Activated naive CD8-positive, alpha-beta T cell treated with anti-CD3 and anti-CD28 coated beads, Interleukin-2, amount 50 U/mL, for 24 hours (primary cell): Measurements from ENCODE around the gene ZC3H6.
A peak's percentile ranks its signal among the peaks of the same experiment; 100 is the strongest.
"Not testable (repeated sequence)": the region's sequence is repeated elsewhere in the genome, so short reads cannot be mapped to it uniquely, and the experiment has no call there.

Experiments used
- ATAC-seq: fragments of 150-1000 bp; cut with Tn5 transposase; one replicate; pipeline ENCODE4 v1.10.0; 2021
- DNase-seq: peaks from one replicate; pipeline ENCODE4 v3.0.0; 2021
- H3K27ac Mint-ChIP-seq: one replicate; pipeline ENCODE4 v1.8.0; 2021; ENCODE audit warnings: mild to moderate bottlenecking, mixed read lengths
- H3K27me3 Mint-ChIP-seq: one replicate; pipeline ENCODE4 v1.8.0; 2021; ENCODE audit warnings: mixed read lengths
- H3K36me3 Mint-ChIP-seq: one replicate; pipeline ENCODE4 v1.8.0; 2021; ENCODE audit warnings: low read depth, mixed read lengths
- H3K4me1 Mint-ChIP-seq: one replicate; pipeline ENCODE4 v1.8.0; 2021; ENCODE audit warnings: mixed read lengths
- H3K4me3 Mint-ChIP-seq: one replicate; pipeline ENCODE4 v1.8.0; 2021; ENCODE audit warnings: mild to moderate bottlenecking, moderate library complexity, mixed read lengths
- H3K9me3 Mint-ChIP-seq: one replicate; pipeline ENCODE4 v1.8.0; 2021; ENCODE audit warnings: mixed read lengths

ZC3H6 gene

DNA sequence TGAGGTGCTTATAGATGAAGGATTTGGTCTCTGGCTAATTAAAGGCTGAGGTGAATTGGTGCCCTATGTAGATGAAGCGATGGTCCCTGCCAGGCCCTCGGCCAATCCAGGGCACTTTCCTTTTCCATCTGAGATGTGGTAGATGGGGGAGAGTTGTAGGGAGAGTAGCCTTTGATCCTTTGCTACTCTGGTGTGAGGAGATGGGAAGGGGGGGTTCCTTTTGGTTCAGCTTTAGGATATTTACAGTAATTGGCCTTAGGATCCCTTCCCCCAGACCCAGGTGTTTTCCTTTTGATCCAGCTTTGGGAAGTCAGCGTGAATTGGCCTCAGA is 15.1 kb upstream of the ZC3H6 start:
- Mint-ChIP-seq H3K4me1 (peaks cover 19% of the 10 kb centered on the region), H3K27ac (no peak overlapping the region), H3K9me3 (peaks cover 3% of the 10 kb centered on the region), H3K36me3 (no peaks in the 10 kb centered on the region), H3K27me3 (no peaks in the 10 kb centered on the region), H3K4me3 (no peak overlapping the region)
- ATAC-seq (no peak), DNase-seq (no peak)

DNA sequence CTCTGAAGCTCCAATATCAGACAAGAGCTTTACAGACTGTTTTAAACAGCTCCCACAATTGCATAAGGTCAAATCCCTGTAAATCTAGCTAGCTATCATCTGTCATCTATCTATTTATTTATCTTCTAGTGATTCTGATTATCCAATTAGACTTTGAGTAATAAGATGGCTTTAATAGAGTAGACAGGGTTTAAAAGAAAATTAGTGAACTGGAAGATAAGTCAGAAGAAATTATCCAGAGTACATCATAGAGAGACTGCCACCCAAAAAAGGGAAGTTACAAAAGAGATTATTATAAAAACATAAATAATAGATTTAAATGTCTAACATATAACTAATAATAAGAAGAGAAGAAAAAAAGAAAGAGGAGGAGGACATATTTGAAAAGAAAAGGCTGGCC is 12.5 kb upstream of the ZC3H6 start:
- Mint-ChIP-seq H3K36me3 (no peaks in the 10 kb centered on the region), H3K27ac (no peak overlapping the region), H3K9me3 (peaks cover 3% of the 10 kb centered on the region), H3K27me3 (no peaks in the 10 kb centered on the region), H3K4me3 (no peak overlapping the region), H3K4me1 (peaks cover 4% of the 10 kb centered on the region)
- ATAC-seq (no peak), DNase-seq (no peak)

DNA sequence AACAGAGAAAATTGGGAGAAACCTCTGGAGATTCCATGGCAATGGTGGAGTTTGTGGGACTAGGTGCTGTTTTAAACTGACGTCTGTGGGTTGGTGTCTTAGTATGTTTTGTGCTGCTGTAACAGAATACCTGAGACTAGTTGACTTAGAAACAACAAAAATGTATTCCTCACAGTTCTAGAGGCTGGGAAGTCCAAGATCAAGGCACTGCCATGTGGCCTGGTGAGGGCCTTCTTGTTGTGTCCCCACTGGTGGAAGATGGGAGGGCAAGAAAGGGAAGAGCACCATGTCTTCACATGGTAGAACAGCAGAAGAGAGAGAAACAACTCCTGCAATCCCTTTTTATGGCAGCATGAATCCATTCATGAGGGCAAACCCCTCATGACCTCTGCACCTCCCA is 6.8 kb upstream of the ZC3H6 start:
- H3K9me3 Mint-ChIP-seq, result peaks cover 8% of the 10 kb centered on the region
- no peaks in the 10 kb centered on the region for H3K36me3 Mint-ChIP-seq
- no peaks in the 10 kb centered on the region for H3K27me3 Mint-ChIP-seq
- DNase-seq, result no peak
- H3K27ac Mint-ChIP-seq, result no peak overlapping the region
- ATAC-seq, result no peak
- H3K4me1 Mint-ChIP-seq, result no peaks in the 10 kb centered on the region
- no peak overlapping the region for H3K4me3 Mint-ChIP-seq

DNA sequence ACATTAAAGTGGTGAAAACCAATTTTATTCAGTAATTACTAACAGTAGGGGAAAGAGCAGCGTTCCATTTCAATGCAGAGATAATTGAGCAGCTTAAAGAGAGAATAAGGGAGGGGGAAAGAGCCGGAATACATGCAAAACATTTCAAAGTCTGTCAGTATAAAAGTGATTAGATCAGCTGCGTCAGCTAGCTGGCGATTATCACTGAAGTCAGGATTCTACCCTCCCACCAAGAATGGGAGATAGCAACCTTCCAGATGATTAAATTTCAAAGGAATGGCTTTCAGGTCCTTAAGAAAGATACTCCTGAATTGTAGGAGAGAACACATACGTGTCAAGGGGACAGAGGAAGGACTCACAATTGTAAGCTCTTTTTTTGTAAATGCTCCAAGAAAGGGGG is 2.7 kb upstream of the ZC3H6 start:
- ATAC-seq (no peak), DNase-seq (no peak)
- Mint-ChIP-seq H3K4me1 (peaks cover 12% of the 10 kb centered on the region), H3K9me3 (peaks cover 8% of the 10 kb centered on the region), H3K27me3 (no peaks in the 10 kb centered on the region), H3K4me3 (no peak overlapping the region), H3K36me3 (no peaks in the 10 kb centered on the region), H3K27ac (no peak overlapping the region)

DNA sequence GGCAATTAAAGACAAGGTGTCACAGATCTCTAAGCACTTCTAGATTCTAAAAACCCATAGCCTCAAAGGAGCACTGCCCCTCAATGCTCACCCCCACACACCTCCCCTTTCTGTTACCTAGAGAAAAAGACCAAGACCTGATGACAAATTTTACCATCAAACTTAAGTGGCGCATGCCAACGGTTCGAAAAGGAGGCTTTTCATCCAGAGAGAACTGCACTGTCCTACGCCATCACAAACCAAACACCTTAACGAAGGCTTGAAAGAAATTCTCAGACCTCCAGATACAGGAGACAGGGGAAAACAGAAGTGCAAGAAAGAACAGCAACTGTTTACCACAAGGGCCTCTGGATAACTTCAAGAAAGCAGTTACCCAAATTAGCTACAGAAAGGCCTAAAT is 2.0 kb upstream of the ZC3H6 start:
- Mint-ChIP-seq H3K4me3 (peak overlapping the region; percentile 13), H3K27ac (no peak overlapping the region), H3K36me3 (no peaks in the 10 kb centered on the region), H3K4me1 (peaks cover 14% of the 10 kb centered on the region), H3K9me3 (peaks cover 5% of the 10 kb centered on the region), H3K27me3 (no peaks in the 10 kb centered on the region)
- no peak for DNase-seq
- no peak for ATAC-seq

DNA sequence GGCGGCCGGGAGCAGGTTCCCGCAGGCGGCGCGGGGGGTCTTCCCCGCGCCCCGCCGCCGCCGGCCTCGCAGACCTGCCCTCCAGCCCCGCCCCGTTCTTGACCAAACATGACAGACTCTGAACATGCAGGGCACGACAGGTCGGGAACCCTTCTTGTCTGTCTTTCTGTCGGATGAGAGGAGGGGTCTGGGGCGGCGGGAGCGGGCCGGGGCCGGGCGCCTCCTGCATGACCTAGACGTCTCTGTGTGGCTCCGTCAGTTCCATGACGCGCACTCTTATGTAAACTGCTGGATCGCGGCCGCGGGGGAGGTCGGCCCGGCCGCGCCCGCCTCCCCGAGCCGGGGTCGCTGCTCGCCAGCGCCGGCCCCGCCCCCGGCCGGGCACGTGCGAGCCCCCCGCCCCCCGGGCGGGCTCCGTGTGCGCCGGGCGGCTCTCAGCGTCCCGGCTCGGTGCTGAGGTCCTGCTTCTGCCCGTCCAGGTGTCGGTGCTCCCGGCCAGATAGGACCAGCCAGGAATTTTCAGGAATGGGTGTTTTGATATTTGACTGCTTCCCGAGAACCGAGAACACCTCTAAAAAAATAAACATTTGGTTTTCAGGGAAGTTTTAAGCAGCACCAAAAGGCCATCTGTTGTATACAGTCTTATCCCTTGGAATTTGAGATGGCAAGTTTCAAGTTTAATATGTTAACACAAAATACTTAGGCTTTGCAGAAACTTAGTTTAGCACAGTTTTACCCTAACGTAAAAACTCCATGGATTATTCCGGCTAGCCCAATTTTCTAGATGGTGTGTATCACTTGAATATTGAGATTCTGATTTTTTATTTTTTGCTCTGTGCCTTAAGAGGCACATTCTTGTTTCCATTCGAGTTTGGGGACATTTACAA is 733 bp downstream of the ZC3H6 start:
- peak; percentile 80 for ATAC-seq
- H3K36me3 Mint-ChIP-seq, result no peaks in the 10 kb centered on the region
- H3K9me3 Mint-ChIP-seq, result no peaks in the 10 kb centered on the region
- peaks cover 29% of the 10 kb centered on the region for H3K4me1 Mint-ChIP-seq
- DNase-seq, result peak; percentile 82
- no peaks in the 10 kb centered on the region for H3K27me3 Mint-ChIP-seq
- H3K4me3 Mint-ChIP-seq, result peak overlapping the region; percentile 88
- peak overlapping the region; percentile 95 for H3K27ac Mint-ChIP-seq

DNA sequence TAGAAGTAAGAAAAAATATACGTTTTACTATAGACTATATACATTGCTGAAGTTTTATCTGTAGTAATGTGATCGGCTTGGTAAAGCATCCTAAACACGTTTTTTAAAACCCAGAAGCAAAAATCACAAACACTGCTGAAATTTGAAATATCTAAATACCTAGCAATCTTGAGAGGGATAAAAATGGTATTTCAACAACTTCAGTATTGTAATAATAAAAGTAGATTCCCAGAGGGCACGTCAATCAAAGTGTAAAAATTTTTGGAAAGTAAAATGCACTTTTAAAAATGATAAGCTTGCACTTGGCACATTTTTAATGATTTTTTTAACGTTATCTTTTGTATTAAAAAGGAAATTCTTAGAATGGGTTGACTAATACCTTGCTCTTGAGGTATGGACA is 1.6 kb downstream of the ZC3H6 start:
- no peak for ATAC-seq

DNA sequence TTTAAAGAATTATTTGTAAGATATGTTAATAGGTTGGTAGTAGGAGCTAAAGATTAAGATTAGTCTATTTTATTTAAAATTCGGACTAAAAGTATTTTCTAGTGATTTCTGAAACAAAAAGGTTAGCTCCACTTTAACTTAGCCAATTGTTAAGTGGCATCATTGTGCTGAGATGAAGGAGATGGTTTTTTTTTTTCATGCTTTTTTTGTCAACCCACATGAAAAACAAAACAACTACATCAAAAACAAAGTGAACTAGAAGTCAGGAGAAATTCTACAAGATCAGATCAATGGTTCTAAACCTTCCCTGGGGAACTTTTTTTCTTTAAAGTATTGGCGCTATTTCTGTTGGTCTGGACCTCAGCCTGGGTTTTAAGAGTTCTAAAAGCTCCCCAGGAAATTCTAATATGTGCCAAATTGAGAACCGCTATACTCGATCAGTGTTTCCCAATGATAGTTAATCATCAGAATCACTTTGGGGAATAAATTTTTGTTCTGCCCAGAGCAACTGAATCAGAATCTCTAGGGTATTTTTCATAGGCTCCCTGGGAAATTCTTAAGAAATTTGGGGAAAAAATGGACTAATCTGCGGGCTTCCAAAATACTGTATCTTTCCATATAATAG is 2.3 kb downstream of the ZC3H6 start:
- H3K27me3 Mint-ChIP-seq, result no peaks in the 10 kb centered on the region
- DNase-seq (no peak), ATAC-seq (no peak)
- no peaks in the 10 kb centered on the region for H3K36me3 Mint-ChIP-seq
- H3K4me1 Mint-ChIP-seq, result peaks cover 37% of the 10 kb centered on the region
- H3K4me3 Mint-ChIP-seq, result peak overlapping the region; percentile 88
- H3K9me3 Mint-ChIP-seq, result no peaks in the 10 kb centered on the region
- H3K27ac Mint-ChIP-seq, result no peak overlapping the region

More for the DNA sequence above, 1.6 kb downstream of the ZC3H6 start:
- H3K27me3 Mint-ChIP-seq, result no peaks in the 10 kb centered on the region
- no peaks in the 10 kb centered on the region for H3K36me3 Mint-ChIP-seq
- DNase-seq, result no peak
- peaks cover 33% of the 10 kb centered on the region for H3K4me1 Mint-ChIP-seq
- H3K27ac Mint-ChIP-seq, result no peak overlapping the region
- H3K4me3 Mint-ChIP-seq, result peak overlapping the region; percentile 88
- H3K9me3 Mint-ChIP-seq, result no peaks in the 10 kb centered on the region

DNA sequence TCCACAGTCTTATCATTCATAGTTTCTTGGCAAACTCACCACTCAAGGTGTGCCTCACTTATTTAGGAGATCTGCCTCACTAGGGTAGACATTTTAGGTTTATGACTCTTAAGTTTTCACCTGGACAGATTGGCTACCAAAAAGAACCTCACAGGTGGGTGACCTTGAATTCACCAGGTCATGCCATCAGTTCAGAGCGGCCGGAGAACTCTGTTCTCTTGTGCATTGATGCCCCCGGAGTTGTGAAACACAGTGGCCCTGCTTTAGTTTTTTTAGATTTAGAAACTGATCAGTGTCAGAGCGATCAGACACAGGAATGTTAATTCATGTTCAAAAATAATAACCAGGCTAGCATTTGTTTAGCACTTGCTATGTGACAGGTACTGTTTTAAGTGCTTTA is 6.7 kb downstream of the ZC3H6 start:
- not testable (repeated sequence) for H3K36me3 Mint-ChIP-seq

DNA sequence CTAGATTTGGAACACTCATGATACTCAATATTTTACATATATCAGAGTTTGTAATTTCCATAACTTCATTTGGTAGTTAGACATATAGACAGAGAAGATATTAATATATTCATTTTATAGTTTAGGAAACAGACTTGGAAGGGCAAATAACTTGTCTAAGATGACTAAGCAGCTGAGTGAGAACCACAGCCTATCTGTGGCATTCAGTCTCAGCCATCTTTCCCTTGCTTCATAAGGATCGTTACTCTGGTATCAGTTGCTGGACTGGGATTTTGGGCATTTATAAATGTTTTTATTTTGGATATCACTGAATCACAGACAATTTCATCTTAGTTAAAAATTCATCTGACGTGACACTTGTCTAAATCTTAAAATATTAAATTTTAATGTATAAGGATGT is 8.1 kb downstream of the ZC3H6 start:
- not testable (repeated sequence) for H3K27ac Mint-ChIP-seq, H3K36me3 Mint-ChIP-seq, H3K9me3 Mint-ChIP-seq, ATAC-seq, DNase-seq, H3K27me3 Mint-ChIP-seq, H3K4me3 Mint-ChIP-seq
- H3K4me1 Mint-ChIP-seq, result peaks cover 28% of the 10 kb centered on the region

More for the DNA sequence above, 6.7 kb downstream of the ZC3H6 start:
- DNase-seq, H3K4me3 Mint-ChIP-seq, H3K27me3 Mint-ChIP-seq, H3K27ac Mint-ChIP-seq, H3K9me3 Mint-ChIP-seq, ATAC-seq: not testable (repeated sequence)
- peaks cover 35% of the 10 kb centered on the region for H3K4me1 Mint-ChIP-seq

DNA sequence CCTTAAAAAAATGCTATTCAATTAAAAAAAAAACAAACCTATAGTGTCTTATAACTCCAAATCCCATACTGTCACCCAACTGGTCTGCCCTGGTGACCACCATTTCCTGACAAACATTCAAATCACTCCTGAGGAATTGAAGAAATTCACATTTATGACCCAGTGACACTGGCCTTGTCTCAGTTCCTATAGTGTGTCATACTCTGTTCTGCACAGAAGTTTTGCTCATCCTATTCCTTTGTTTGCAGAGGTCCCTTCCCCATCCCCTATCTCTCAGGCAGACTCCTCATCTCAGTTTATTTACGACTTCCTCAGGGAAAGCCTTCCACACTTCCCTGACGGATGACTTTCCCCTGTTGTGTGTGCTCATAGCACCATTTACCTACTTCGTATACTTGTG is 14.7 kb downstream of the ZC3H6 start:
- Mint-ChIP-seq H3K27me3 (no peaks in the 10 kb centered on the region), H3K27ac (no peak overlapping the region), H3K4me1 (peaks cover 2% of the 10 kb centered on the region), H3K9me3 (no peaks in the 10 kb centered on the region), H3K36me3 (no peaks in the 10 kb centered on the region), H3K4me3 (no peak overlapping the region)
- ATAC-seq (no peak), DNase-seq (no peak)

DNA sequence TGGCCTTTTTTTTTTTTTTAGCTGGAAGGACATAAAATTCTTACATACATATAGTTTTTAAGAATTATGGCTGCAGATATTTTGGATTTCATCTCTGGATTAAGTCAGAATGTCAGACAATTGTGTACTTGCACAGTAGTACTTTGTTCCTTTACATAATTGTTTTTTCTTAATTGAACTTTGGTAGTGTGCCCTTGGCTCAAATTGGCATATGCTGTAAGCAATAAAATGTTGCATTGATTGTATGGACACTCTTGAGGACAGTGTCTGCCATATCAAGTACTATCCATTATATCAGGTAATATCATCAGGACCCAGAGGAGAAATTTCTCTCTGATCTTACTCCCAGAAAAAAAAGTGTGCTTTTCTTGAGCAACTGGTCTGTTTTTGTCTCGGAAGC is 15.3 kb downstream of the ZC3H6 start:
- ATAC-seq (no peak), DNase-seq (no peak)
- Mint-ChIP-seq H3K27me3 (no peaks in the 10 kb centered on the region), H3K27ac (no peak overlapping the region), H3K4me1 (peaks cover 2% of the 10 kb centered on the region), H3K9me3 (no peaks in the 10 kb centered on the region), H3K4me3 (no peak overlapping the region), H3K36me3 (no peaks in the 10 kb centered on the region)

DNA sequence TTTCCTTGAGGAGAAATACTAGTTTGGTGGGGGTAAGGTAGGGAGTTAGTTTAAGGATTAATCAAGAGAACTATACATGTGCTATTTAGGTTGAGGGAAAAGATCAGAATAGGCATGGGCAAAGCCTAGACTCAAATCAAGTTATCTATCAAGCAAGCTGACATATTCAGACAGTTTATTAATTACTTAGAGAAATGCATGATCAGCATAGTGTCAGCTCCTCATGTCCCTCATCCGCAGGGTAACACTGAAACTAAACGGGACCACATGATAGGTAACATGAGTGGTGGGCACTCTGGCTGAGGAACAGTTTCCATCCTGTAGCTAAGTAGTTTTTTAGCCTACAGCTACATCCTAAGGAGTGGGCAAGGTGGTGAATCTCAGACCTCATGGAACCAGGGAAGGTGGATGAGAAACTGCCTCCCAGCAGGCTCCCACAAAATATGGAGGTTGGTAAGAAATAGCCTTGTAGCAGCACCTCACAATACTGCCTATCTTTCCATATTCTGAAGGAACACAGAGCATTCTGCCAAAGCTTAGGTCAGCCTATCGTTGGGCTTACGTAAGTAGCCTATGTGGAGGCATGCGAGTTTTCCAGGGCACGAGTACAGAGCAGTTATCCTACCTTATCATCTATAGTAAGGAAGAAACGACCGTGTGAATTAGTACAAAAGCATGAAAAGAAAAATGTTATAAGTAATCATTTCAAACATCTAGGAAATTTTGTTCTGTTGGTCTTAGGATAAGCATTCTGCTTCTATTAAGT is 18.4 kb downstream of the ZC3H6 start:
- H3K27me3 Mint-ChIP-seq, result no peaks in the 10 kb centered on the region
- no peak overlapping the region for H3K27ac Mint-ChIP-seq
- H3K4me1 Mint-ChIP-seq, result peaks cover 3% of the 10 kb centered on the region
- no peaks in the 10 kb centered on the region for H3K9me3 Mint-ChIP-seq
- no peak overlapping the region for H3K4me3 Mint-ChIP-seq
- H3K36me3 Mint-ChIP-seq, result no peaks in the 10 kb centered on the region
- ATAC-seq, result no peak
- DNase-seq, result no peak

DNA sequence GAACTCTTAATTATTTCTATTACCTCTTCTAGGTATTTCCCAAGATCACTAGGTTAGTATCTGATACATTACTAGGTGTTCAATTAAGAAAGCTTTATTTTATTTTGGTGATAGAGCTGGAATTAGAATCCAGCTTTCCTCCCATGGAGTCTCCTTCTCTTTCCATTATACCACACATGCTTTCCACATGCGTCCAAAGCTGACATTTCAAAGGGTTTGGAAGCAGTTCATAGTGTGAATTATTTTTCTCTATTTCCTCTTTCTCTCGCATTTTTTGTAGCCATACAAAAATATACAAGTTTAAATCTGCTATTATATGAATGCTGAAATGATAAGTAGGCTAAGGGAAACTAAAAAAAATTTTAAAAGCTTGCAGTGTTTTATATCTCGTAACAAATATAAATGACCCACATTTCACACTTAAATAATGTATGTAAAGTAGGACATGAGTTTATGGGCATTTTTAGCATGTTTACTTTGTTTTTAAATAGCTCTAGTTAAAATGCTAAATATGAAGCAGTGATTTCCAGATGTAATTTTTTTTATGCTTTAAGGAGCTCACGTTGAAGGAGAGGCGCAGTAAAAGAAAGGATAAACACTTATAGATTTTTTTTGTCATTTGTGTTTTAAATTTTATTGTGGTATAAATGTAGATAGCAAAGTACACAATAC is 20.1 kb downstream of the ZC3H6 start:
- Mint-ChIP-seq H3K4me1 (peaks cover 3% of the 10 kb centered on the region), H3K36me3 (peaks cover 2% of the 10 kb centered on the region), H3K9me3 (no peaks in the 10 kb centered on the region), H3K4me3 (no peak overlapping the region), H3K27ac (no peak overlapping the region), H3K27me3 (no peaks in the 10 kb centered on the region)
- ATAC-seq (no peak), DNase-seq (no peak)
